Stimulated activated CD4-positive, alpha-beta T cell treated with anti-CD3 and anti-CD28 coated beads, Interleukin-4, amount 100 ng/mL, for 24 hours (primary cell): ENCODE results near the gene WFS1.

Experiments
- DNase-seq: peaks from one replicate; pipeline ENCODE4 v3.0.0-alpha.2; 2020

Gene WFS1

DNA sequence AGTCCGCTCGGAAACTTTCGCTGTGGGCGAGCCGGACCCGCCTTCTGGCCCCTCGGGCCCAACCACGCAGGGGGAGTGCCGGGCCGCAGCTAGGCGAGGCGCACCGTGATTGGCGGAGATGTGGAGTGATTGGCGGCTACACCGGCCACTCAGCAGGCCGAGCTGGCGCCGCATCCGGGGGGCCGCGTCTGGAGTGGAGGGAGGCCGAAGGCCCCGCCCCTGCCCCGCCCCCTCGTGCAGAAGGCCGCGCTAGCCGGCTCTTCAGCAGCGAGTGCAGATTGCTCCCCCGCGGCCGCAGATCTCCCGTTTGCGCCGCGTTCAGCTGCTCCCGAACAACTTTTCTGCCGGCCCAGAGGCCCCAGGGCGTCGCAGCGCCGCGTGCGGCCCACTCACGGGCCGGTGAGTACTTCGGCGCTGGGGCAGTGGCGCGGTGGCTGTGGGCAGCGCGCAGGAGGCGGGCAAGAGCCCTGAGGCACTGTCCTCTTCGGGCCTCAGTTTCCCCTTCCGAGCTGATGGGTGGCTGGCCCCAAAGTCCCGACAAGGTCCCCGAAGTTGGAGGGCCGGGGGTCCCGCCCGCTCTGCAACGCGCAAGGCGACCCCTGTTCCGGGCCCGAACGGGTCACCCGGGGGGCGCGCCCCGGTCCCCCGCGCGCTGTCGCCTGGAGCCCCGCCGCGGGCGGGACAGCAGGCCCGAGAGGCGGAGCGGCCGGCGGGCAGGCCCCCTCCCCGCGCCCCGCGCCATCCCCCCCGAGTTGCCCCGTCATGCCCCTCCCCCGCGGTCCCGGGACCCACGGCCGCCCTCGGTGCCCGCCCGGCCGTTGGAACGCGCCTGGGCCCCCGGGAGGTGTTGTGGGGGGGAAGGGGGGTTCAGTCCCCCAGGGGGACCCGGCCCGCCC, at the start of gene WFS1:
Gene WFS1 (plus strand): TSS at position 235 of the 896 bp plus-strand sequence. CDS start 7,606 bp downstream, outside the sequence.
- peak; percentile 97 for DNase-seq

DNA sequence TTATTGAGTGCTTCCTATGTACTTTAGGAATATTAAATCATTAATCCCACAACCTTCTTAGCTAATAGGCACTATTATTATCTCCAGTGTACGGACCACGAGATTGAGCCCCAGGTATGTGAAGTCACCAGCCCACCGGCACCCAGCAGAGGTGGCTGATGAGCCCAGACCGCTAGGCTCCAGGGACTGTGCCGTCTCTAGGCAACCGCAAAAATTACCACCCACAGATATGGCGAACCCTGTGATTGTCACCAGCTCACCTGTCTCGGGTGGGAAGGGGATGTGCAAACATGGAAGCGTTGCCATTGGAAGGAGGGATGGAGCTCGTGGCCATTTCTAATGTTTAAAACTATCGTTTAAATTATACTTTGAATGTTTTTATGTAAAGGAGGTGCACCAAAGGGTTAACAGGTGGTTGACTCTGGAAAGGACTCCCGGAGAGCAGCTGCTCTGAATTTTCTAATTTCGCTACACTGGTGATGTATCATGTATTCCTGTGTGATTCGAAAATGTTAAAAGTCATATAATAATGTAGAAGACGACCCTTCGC, 48.3 kb upstream of the WFS1 start:
- no peak for DNase-seq

DNA sequence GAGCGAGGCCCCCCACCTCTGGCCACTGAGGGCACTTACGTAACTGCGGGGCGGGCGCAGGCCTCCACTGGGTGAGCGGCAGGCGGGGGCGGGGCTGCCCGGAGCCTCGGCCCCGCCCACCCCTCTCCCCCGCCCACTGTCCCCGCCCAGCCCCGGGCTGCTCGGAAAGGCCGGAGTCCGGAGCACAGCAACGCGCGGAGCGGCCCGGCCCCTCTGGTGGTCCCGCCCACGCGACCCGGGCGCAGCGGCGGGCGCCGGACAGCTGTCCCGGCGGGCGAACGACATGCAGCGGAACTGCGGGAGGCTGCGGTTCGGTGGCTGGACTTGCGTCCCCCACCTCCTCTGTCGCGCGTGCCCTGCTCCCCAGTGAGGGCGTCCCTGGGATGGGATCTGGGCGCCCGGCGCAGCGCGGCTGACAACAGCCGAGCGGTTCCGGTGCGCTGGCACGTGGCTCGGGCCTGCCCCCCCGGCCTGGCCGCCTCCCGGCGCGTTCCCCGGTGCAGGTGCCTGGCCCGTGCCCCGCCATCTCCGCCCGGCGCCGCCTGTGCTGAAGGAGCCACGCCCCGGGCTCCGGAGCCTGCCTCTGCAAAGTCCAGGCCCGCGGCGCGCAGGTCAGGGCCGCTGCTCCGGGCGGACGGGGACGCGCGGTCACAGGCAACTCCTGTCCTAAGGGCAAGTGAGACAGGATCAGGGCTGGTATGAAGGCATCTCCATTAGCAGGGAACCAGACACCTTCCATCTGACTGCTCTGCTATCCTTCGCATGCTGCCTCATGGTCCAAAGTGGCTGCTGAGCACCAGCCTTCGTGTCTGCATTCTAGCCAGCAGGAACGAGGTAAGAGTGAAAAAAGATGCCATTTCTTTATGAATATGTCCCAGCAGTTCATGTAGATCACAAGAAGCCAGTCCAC, 47.5 kb upstream of the WFS1 start:
- no peak for DNase-seq

DNA sequence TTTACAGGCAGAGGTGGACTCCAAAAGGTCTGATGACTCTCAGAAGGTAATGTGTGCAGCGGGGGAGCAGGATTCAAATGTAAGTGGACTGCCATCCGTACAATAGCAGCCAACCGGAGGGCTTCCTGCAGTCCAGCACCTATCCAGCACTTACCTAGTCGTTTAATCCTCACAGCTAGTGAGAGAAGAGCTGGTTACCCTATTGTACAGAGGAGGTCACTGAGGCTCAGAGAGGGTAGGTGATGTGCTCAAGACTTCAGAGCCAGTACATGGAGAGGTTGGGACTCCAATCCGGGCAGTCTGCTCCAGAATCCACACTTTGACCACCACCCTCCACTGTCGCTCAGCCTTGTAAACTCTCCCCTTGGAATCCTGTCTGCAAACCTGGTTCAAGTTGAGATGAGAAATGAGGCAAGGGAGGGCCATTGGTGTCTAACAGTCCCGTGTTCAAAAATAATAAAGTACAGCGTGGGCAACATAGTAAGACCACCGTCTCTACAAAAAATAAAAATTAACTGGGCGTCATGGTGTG, 46.8 kb upstream of the WFS1 start:
- no peak for DNase-seq

DNA sequence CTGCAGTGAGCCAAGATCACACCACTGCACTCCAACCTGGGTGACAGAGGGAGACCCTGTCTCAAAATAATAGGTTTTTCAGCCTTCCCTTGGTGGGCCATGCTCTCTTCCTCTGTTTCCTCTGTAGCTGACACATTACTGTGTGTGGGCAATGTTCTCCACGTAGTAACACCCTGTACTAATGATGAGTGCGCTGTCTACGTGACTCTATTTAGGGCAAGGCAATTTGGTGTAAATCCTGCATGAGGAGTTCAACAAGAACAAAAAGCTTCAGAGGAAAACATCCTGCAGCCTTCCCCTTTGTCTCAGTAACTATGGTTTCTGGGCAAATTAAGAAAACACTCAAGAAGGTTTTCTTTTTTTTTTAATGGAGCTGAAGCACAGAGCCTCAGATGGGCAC, 44.9 kb upstream of the WFS1 start:
- no peak for DNase-seq

- no peak for DNase-seq
These were observed 44.2 kb upstream of the WFS1 start for GRCh38 chr4:6225469-6225868.

DNA sequence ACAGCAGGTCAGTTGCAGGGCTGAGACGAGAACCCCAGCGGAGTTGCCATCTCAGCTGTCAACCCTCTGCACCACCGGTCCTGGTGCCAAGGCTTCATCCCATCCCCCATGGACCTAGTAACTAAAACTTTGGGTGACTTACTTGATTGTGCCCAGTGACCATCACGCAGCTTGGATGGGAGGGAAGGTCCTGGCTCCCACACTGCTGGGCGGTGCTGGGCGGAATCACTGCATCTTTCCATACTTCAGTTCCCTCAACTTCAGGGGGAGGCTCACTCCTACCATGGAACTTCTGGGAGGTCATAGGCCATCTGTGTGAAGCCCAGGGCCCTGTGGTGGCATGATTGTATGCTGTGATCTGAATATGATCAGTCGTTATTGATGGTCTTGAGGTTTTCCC, 43.1 kb upstream of the WFS1 start:
- no peak for DNase-seq

DNA sequence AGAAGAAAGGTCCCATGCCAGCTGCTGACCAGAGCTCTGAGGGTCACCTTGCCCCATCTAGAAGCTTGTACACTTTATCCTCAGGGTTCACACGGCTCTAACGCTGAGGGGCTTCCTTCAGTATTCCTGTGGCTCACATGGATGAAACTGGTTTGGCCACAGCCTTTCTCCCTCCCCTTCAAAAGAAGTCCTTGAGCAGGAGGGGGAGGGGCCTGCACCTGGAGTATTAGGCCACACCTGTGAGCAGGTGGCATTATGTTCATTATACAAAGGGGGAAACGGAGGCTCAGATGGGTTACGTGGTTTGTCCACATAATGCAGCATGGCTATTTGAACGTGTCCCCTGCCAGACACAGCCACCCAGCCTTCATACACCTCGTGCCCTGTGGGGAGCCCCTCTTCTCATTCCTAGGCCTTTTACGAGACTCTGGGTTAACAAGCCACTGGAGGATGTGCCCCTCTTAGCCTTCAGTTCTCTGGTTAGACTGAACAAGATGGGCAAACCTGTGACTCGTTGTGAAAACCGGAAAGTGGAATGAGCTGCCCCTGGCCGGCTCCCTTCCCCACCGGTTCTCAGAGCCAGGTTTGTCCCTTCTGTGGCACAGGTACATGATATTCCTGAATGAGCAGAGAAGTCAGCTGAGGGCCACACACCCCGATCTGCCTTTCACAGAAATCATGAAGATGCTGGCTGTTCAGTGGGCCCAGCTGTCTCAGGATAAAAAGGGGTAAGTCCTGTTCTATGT, 42.1 kb upstream of the WFS1 start:
- DNase-seq, result no peak

DNA sequence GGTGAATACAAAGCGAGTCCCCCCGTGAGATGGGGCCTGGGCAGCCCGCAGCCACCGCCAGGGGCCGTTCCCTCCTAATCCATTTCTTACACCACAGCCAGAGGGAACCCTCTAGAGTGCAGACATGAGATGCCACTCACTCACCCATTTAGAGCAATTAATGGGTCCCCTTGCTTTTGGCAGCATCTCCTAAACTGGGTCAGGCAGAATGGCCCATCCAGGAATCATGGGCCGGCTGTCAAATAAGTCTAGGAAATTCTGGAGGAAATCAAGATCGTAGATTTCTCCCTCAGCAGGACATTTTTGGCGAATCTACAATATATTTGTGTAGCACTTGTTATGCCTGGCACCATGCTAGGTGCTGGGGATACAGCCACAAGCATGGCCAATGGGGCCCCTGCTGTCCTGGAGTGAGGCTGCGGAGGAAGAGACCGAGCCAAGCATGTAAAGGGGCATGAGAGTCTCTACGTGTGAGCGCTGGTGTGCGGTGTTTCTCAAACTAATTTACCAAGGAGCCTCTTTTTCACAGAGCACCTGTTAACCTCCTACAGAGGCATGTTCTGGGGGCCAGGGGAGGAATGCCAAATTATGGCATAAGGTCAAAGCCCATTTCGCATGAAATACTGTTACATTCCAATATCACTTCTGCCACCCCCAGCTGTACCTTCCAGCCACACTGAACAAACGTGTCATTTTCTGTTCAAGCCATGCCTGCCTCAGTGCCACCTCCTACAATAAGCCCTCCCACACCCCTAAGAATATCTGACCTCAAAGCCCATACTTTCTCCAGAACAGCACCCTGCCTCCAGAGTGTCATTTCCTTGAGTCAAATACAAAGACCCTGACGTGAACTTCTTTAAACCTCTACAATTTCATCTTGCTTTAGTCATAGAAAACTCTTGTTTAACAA, 41.2 kb upstream of the WFS1 start:
- DNase-seq, result no peak

DNA sequence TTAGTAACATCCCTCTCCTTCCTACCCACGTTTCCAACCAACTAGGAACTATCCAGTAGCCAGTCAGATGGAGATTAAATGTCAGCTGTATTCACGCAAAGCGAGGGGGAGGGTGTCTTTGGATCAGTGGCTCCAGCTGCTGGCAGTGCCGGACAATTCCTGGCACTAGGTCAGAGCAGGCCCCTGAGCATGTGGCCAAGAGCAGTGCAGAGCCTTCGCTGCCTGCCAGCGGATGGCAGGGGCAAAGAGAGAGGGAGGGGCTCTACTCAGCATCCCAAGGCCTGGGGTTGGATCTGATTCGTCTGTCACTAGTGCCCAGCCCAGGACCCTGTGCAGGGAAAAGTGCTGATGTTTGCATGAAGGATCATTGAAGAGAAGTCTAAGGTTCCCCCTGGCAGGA, 40.6 kb upstream of the WFS1 start:
- no peak for DNase-seq

GRCh38 chr4:6229671-6230501, 39.8 kb upstream of the WFS1 start:
- DNase-seq, result no peak

DNA sequence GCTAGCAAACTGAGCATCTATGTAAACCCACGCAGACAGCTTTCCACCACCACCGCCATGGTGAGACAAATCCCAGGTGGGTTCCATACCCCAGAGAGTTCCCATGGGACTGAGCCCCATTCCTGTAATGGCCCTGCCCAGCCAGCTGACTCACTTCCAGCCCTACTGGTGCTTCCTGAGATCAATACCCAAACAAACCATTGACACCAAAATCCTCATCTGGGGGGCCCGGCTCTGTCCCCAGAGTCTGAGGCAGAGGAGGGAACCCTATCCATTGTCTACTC, 39.2 kb upstream of the WFS1 start:
- no peak for DNase-seq

DNA sequence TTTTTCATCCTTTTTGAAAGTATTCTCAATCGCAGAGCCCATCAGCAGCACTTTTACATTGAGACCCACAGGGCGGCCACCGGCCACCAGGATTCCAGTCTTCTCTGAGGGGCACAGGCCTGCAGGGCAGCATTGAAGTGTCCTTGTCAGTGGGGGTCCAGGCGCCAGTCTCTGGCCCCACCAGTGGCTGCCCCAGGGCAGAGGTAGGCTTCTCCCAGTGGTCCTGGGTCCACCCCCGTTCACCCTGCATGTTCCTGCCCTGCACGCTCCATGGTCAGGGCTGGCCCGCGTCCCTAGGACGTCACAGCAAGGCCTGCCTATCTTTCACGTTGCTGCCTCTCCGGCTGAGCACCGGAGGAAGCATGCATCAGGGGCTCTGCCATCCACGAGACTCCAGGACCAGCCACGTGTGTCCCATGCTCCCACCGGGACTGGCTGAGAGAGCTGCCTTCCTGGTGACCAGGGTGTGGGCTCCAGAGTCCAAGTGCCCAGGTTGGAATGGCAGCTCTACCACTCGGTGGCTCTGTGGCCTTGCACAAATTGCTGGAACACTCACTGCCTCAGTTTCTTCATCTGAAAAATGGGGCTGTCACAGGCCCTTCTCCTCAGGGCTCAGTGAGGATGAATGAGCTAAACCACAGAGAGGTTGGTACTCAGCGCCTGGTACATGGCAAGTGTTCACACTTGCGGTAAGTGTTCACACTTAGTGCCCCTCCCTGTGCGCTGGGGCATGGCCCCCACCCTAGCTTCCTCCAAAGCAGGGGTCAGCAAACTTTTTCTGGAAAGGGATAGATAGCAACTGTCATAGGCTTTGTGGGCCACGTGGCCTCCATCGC, 38.6 kb upstream of the WFS1 start:
- DNase-seq, result no peak

DNA sequence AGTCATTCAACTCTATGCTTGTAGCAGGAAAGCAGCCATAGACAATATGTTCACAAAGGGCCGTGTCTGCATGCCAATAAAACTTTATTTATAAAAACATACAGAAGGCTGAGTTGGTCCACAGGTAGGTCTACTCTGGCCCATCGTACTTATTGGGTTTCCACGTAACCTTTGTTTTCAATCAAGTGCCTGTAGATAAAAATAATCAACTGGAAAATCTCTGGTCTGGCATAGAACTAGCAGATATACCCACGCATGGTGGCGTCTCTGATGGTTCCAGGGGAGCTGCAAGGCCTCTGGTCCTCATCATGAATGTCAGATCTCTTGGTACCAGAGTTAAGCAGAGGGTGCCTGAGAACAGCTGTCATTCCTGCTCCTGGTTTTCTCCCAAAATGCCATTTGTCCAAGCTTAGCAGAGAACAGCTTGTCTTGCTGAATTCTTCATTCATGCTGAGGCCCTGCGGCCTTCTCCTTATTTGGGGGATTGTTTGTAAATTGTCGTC, 37.9 kb upstream of the WFS1 start:
- DNase-seq, result no peak

DNA sequence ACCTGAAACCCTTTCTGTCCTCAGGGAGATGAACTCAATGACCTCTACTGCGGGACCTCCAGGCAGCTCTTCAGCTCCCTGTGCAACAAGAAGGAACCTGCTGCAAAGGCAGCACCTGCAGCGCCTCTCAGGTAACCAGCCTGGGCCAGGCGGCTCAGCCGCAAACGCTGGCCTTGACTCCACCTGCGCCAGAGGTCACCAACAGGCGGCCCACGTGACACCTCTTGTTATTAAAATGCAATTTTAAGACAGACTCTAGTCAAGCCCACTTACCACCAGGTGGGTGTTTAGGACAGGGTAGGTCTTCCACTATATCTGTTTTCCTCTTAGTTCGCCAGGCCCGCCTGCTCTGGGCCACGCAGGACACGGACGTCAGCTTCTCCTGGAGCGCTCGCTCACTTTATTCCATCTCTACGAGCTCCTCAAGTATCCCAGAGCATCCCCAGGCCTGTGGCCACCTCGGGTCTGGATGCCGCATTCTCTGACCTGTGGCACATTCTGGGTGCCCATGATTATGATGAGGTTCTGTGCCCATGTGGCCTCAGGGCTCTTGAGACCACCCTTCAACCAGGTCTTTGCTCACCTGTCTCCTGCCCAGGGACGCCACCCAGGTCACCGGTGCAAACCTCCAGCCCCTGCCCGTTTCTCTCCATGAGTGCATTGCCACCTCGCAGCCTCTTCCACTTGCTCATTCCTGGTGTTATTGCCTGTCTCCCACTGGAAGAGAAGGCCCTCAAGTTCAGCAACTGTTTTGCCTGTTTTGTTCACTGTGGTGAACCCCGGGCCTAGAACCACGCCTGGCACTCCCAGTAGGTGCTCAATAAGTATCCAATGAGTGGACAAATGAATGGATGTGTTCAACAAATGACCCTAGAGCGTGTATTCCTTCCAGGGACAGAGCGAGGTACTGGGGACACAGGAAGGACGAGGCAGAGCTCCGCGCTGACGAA, 36.5 kb upstream of the WFS1 start:
- DNase-seq, result no peak

- no peak for DNase-seq
These were observed 35.7 kb upstream of the WFS1 start for GRCh38 chr4:6233929-6234328.

GRCh38 chr4:6235012-6235411, 34.6 kb upstream of the WFS1 start:
- DNase-seq, result no peak

- DNase-seq, result no peak
These were observed 33.6 kb upstream of the WFS1 start for GRCh38 chr4:6235901-6236640.
